HepG2 (cell line): ENCODE data around the gene SBK1. TPM values are rescaled to one million over a fixed set of nuclear protein-coding genes. Genes with fewer than 3 reads are reported as not detected.
A peak's percentile ranks its signal among the peaks of the same experiment; 100 is the strongest.

Experiments used
- AGO2 ChIP-seq: fragments of 200-400 bp; formaldehyde crosslinking; optimal IDR thresholded peaks from 2 replicates; pipeline ENCODE3; 2017; ENCODE audit warnings: mild to moderate bottlenecking, low read depth, low read length, moderate library complexity
- AKNA ChIP-seq: sonication (generic); formaldehyde crosslinking; IDR thresholded peaks from 2 replicates; pipeline ENCODE4 v1.4.0; 2020; ENCODE audit warnings: missing genetic modification reagents, borderline replicate concordance
- GPN1 ChIP-seq: sonication (generic); formaldehyde crosslinking; IDR thresholded peaks from 2 replicates; pipeline ENCODE4 v1.5.1; 2020; ENCODE audit warnings: missing genetic modification reagents, borderline replicate concordance
- ISL2 ChIP-seq: sonication (generic); formaldehyde crosslinking; IDR thresholded peaks from 2 replicates; pipeline ENCODE4 v1.5.0; 2020; ENCODE audit warnings: missing genetic modification reagents
- KLF13 ChIP-seq: sonication (generic); formaldehyde crosslinking; IDR thresholded peaks from 2 replicates; pipeline ENCODE4 v1.4.0; 2020; ENCODE audit warnings: mild to moderate bottlenecking, missing genetic modification reagents
- MATR3 ChIP-seq: sonication (generic); formaldehyde crosslinking; IDR thresholded peaks from 2 replicates; pipeline ENCODE4 v1.4.0; 2020; ENCODE audit warnings: missing genetic modification reagents
- NFKB2 ChIP-seq: sonication (generic); formaldehyde crosslinking; IDR thresholded peaks from 2 replicates; pipeline ENCODE4 v1.4.0; 2020; ENCODE audit warnings: missing genetic modification reagents, borderline replicate concordance
- NRL ChIP-seq: sonication (generic); formaldehyde crosslinking; IDR thresholded peaks from 2 replicates; pipeline ENCODE4 v1.5.0; 2020; ENCODE audit warnings: missing genetic modification reagents, mild to moderate bottlenecking, moderate library complexity, borderline replicate concordance
- SMAD1 ChIP-seq: sonication (generic); formaldehyde crosslinking; IDR thresholded peaks from 2 replicates; pipeline ENCODE4 v1.4.0; 2020; ENCODE audit warnings: missing genetic modification reagents, low read depth, mild to moderate bottlenecking, borderline replicate concordance
- SNRNP70 ChIP-seq: fragments of 200-400 bp; formaldehyde crosslinking; IDR thresholded peaks from 2 replicates; pipeline ENCODE4 v1.6.1; 2017; ENCODE audit warnings: mild to moderate bottlenecking, low read depth, low read length, moderate library complexity
- TBL1XR1 ChIP-seq: fragments of 150-350 bp; IDR thresholded peaks from 2 replicates; pipeline ENCODE4 v1.6.1; 2014; ENCODE audit warnings: borderline replicate concordance, low read length; ENCODE audit not compliant: partially characterized antibody
- TEF ChIP-seq: sonication (generic); formaldehyde crosslinking; IDR thresholded peaks from 2 replicates; pipeline ENCODE4 v1.5.0; 2020; ENCODE audit warnings: missing genetic modification reagents
- TOE1 ChIP-seq: sonication (generic); formaldehyde crosslinking; IDR thresholded peaks from 2 replicates; pipeline ENCODE4 v1.4.0; 2020; ENCODE audit warnings: mild to moderate bottlenecking, missing genetic modification reagents
- ZC3H13 ChIP-seq: sonication (generic); formaldehyde crosslinking; IDR thresholded peaks from 2 replicates; pipeline ENCODE4 v1.8.1; 2023; ENCODE audit warnings: mild to moderate bottlenecking, missing genetic modification reagents, moderate library complexity
- ZFAT ChIP-seq: sonication (generic); formaldehyde crosslinking; conservative IDR thresholded peaks from 2 replicates; pipeline ENCODE4 v1.8.1; 2023; ENCODE audit warnings: missing genetic modification reagents, inconsistent platforms
- ZFP41 ChIP-seq: sonication (generic); formaldehyde crosslinking; IDR thresholded peaks from 2 replicates; pipeline ENCODE4 v1.4.0; 2020; ENCODE audit warnings: mild to moderate bottlenecking, missing genetic modification reagents, borderline replicate concordance
- ZNF256 ChIP-seq: sonication (generic); formaldehyde crosslinking; conservative IDR thresholded peaks from 2 replicates; pipeline ENCODE4 v1.4.0; 2020; ENCODE audit warnings: missing genetic modification reagents
- ZNF275 ChIP-seq: sonication (generic); formaldehyde crosslinking; IDR thresholded peaks from 2 replicates; pipeline ENCODE4 v1.8.0; 2022; ENCODE audit warnings: missing genetic modification reagents, mild to moderate bottlenecking, inconsistent platforms, borderline replicate concordance
- ZNF333 ChIP-seq: sonication (generic); formaldehyde crosslinking; IDR thresholded peaks from 2 replicates; pipeline ENCODE4 v1.4.0; 2020; ENCODE audit warnings: mild to moderate bottlenecking, missing genetic modification reagents, borderline replicate concordance
- ZNF710 ChIP-seq: sonication (generic); formaldehyde crosslinking; IDR thresholded peaks from 2 replicates; pipeline ENCODE4 v1.5.0; 2020; ENCODE audit warnings: mild to moderate bottlenecking, missing genetic modification reagents, borderline replicate concordance
- ZSCAN21 ChIP-seq: sonication (generic); formaldehyde crosslinking; IDR thresholded peaks from 2 replicates; pipeline ENCODE4 v1.8.0; 2022; ENCODE audit warnings: mild to moderate bottlenecking, missing genetic modification reagents, moderate library complexity, borderline replicate concordance
- polyA plus RNA-seq, 8 experiments: library from polyadenylated mRNA; depleted of rRNA in 3 of 8; stranded (reverse) in 7 of 8; unstranded in 1 of 8; fragments of >200 nt; fragmentation: Illumina TruSeq in 4 of 8; extraction: Trizol in 4 of 8; gene quantifications; 2 replicates each; pipeline versions ENCODE4 v1.2.1 to v1.2.3, GENCODE V29; 2011 to 2016; ENCODE audit warnings: low read depth in 4 of 8, missing spikeins in 1 of 8, mixed read lengths in 1 of 8; ENCODE audit not compliant: insufficient read depth in 1 of 8
- total RNA-seq, 5 experiments: library from RNA; depleted of rRNA; stranded (reverse); fragments of >200 nt; fragmentation: Illumina TruSeq; extraction: Trizol; gene quantifications; 2 replicates each; pipeline ENCODE4 v1.2.3, GENCODE V29; 2016; ENCODE audit warnings: low read depth in 1 of 5

The SBK1 gene
- total and polyA plus RNA-seq, 2 of the 13 experiments (the other 11 are each of a cell fraction or from before 2014, with no cell fraction given) = 0.15 to 0.17 TPM

GRCh38 chr16:28324235-28324886, 32.0 kb downstream of the SBK1 start (continued):
- TF ChIP-seq ZFAT (CRISPR knock-in tag) (no peak), ZC3H13 (CRISPR knock-in tag) (no peak), MATR3 (no peak), NFKB2 (no peak), TEF (CRISPR knock-in tag) (no peak), ZNF333 (CRISPR knock-in tag) (no peak), ZFP41 (CRISPR knock-in tag) (no peak), ISL2 (0 out of 2 replicates have a peak, but pooled peaks have one; percentile 38), AKNA (CRISPR knock-in tag) (no peak), TBL1XR1 (peak; percentile 53), ZNF256 (CRISPR knock-in tag) (no peak), AGO2 (no peak), ZNF275 (CRISPR knock-in tag) (no peak), SMAD1 (CRISPR knock-in tag) (no peak), GPN1 (CRISPR knock-in tag) (no peak), ZNF710 (no peak), NRL (CRISPR knock-in tag) (no peak), SNRNP70 (no peak), KLF13 (CRISPR knock-in tag) (no peak), ZSCAN21 (CRISPR knock-in tag) (no peak), TOE1 (CRISPR knock-in tag) (no peak)
